ENCODE data around the gene ZFYVE28.
"Not testable (repeated sequence)": the region's sequence is repeated elsewhere in the genome, so short reads cannot be mapped to it uniquely, and the experiment has no call there.

Gene ZFYVE28

GRCh38 chr4:2284161-2284933 is 134.1 kb downstream of the ZFYVE28 start:
- no peak for DNase-seq

DNA sequence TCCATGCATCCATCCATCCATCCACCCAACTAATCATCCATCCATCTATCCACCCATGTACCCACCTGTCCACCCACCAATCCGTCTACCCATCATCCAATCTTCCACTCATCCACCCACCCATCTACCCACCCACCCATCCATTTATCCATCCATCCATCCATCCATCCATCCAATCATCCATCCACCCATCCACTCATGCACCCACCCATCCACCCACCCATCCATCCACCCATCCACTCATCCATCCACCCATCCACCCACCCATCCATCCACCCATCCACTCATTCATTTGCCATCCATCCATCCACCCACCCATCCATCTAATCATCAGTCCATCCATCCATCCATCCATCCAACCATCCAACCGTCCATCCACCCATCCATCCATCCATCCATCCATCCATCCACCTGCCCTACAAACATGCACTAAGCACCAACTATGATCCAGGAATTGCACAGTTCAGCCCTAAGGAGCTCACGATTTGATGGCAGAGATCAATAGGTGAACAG is 135.2 kb downstream of the ZFYVE28 start:
- DNase-seq = no peak

DNA sequence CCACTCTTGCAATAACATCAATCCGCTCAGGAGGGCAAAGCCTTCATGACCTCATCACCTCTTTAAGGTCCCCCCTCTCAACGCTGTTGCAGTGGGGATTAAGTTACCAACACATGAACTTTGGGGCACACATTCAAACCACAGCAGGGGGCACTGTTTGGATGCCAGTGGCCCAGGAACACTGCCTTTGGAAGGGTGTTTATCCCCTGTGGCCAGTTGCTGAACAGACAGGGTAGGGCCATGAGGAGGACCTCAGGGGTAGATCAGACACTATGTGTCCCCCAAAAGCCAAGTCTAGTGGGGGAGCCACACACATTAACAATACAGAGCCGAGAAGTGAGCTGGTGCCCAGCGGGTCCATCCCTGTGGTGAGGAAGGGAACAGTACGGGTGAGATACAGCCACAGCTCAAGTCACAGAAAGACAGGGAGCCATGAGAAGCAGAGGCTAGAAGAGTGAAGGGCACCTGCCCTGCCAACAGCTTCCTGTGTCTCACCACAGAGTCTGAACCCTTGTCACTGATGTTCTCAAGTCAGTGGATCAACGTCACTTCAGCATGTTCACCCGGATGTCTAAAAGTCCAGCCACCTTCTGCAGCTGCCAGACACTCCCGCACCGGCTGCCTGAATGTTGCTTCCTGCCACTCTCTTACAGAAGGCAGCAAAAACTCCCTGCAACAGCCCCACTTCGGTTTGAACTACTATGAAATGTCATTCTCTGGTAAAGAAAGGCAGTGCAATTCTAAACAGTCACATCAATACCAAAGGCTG is 136.7 kb downstream of the ZFYVE28 start:
- DNase-seq = no peak

GRCh38 chr4:2280531-2281300 is 137.7 kb downstream of the ZFYVE28 start:
- no peak for DNase-seq

- DNase-seq = no peak
These were observed 140.5 kb downstream of the ZFYVE28 start for GRCh38 chr4:2277956-2278355.

DNA sequence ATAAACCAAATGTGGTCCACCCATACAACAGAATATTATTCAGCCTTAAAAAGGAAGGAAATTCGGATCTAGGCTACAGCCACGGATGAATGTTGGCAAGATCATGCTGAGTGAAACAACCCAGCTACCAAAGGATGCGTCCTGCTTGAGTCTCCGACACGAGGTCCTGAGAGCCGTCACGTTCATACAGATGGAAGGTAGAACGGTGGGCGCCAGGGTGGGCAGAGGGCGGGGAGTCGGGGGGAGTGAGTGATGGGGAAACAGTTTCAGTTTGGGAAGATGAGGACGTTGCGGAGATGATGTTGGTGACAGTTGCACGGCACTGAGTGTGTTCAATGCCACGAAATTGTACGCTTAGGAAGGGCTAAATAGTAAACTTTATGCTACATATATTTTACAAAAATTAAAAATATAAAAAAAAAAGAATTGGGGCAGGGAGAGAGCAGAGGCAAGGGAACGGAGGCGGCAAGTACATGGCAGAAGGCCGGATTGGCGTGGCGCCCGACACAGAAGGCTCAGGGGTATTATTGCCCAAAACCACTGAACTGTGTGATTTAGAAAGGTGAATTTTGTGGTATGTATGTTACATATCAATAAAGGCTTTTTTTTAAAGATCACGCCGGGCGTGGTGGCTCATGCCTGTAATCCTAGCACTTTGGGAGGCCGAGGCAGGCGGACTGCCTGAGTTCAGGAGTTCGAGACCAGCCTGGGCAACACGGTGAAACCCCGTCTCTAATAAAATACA is 141.7 kb downstream of the ZFYVE28 start:
- no peak for DNase-seq

DNA sequence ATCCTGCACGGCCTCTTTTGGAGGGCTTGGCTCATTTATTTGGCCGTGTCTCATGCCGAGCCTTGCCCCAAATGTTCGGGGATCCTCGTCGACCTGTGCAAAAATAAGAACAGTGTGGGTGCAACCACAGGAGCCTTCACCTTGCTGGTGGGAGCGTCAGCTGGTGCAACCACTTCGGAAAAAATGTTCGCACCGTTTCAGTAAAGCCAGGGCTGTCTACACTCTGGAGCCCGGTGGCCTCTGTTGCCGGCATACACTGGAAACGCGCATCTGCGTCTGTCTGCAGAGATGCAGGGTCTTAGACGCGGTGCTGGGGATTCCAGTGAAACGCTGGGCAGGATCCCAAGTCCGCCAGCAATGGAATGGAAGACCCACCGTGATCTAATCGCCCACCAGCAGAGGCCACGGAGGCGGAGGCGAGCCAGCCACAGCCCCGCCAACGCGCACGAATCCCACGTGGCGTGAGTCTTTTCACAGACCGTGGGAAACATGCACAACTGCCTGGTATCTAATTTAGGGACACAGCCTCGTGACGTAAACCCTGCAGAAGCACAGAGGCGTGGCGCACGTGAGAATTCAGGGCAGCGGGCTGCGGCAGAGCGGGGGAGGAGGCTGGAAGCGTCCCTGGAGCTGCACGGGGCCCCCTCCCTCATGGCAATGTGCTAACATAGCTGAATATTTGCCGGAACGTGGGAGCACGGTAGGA is 142.7 kb downstream of the ZFYVE28 start:
- DNase-seq = no peak

- DNase-seq = not testable (repeated sequence)
These were observed 143.4 kb downstream of the ZFYVE28 start for GRCh38 chr4:2275044-2275397.

DNA sequence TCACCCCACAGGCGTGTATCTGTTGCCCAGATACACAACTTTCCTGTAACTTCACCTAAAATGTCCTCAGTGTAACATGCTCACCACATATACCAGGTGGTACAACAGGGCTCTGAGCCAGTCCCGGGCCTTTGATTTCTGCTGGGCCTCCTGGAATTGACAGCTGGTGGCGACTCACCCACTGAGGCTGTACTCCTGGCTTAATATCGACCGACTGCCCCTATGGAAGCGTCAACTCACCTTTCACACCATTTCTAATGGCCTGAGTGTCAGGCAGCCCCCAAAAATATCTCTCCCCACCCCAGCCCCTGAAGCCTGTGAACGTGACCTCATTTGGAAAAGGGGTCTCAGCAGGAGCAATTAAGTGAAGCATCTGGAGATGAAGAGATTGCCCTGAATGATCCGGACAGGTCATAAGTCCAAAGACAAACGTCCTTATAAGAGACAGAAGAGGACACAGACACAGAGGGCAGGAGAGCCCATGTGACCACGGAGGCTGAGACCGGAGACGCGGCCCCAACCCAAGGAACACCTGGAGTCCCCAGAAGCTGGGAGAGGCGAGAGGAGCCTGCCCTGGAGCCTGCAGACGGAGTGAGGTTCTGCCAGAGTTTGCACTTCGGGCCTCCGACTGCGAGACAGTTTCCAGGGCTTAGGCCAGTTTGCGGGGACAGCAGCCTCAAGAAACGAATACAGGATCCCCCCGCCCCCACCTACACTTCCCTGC is 144.0 kb downstream of the ZFYVE28 start:
- no peak for DNase-seq

GRCh38 chr4:2273657-2274319 is 144.7 kb downstream of the ZFYVE28 start:
- no peak for DNase-seq

DNA sequence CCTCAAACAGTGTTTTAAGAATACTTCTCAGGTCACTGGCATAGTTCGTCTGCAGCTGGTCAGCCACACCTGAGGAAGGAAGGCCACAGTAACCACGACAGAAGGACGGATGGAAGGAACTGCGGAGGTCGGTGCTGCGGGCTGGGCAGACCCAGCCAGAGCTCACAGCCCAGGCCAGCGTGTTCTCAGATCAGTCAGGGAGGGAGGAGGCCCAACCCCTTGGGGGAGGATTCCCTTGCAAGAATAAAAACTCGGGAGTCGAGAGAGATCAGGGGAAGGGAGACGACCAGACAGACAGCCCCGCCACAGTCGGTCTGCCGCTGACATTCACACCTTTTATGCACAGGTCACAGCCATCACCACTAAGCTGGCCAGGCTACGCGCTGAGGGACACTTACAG is 145.2 kb downstream of the ZFYVE28 start:
- no peak for DNase-seq

- DNase-seq = no peak
These were observed 145.7 kb downstream of the ZFYVE28 start for GRCh38 chr4:2272828-2273120.

GRCh38 chr4:2272026-2272827 is 146.2 kb downstream of the ZFYVE28 start:
- DNase-seq = no peak

GRCh38 chr4:2271279-2272025 is 147.0 kb downstream of the ZFYVE28 start:
- no peak for DNase-seq

DNA sequence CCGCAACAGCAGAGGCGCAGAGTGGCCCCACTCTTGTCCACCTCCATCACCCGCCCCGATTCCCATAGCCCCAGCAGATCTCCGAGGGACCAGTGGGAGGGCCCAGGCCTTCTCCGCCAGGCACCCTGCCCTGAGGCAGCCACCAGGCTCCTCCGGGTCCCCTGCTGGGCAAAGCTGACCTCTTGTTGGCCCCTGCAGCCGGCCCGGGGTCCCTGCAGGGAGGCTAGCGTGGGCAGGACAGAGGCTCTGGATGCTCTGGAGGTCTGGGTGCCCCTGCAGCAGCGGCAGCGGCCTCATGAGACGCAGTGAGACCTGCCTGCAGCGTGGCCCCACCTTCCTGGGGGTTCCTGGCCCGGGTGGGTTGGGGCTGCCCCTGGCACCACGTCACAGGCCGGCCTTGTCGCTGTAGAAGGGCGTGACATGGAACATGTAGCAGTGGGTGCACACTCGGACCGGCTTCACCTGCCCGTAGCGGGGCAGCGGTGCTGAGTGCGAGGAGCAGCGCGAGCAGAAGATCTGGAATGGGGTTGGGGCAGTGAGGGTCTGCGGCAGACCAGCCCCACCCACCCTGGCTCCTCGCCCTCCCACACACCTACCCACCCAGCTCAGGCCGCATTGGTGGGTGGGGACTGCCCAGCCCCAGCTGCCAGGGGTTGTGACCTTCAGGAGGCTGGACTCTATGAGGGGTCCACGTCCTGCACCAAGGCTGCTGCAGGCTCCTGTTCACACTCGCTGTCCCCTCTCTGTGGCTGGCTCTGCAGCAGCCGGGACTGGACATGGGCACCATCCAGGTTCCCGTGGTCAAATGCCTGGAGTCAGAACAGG is 147.9 kb downstream of the ZFYVE28 start:
- DNase-seq = no peak

DNA sequence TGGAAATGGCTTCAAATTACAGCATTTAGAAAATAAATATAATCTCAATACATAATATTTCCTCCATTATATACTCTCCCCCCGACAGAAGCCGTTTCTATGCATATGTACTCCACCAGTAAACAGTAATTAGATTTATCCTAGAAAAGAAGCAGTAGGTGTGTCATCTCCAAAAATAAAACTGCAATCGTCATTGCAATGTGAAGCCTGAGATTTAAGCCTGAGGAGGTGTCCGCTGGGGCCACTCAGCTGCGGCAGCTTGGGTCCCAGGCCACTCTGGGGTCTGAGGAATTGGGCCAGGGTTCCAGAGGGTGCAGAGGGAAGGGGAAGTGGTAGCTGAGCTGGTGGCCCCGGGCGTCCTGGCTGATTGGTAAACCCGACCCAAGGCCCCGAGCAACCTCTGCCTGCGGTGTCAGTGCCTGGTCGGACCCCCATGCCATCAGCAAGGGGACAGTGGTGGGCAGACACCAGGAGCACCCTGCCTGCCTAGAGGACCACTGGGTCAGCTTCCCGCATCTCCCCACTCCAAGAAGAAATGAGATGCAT is 148.8 kb downstream of the ZFYVE28 start:
- no peak for DNase-seq

DNA sequence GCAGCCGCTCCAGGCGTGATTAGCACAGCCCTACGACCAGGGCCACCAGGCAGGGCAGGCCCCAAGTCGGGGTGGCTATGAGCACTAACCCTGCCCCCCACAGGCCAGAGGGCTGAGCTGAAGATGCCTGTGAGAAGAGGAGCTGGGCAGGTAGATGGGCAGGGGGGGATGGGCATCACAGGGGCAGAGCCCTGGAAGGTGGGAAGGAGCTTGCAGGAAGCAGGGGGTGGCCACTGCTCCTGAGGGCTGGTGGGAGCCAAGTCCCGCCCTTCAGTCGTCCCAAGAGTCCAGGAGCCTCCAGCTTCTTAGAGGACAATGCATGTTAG is 149.3 kb downstream of the ZFYVE28 start:
- DNase-seq = no peak
